Central memory CD8-positive, alpha-beta T cell (primary cell): ENCODE results near the gene NR3C1.

ENCODE experiments used
- ATAC-seq: fragments of 150-1000 bp; cut with Tn5 transposase; replicated peaks from 2 replicates; pipeline ENCODE4 v1.10.0; 2022; ENCODE audit warnings: mild to moderate bottlenecking, moderate FRiP score, moderate number of reproducible peaks; ENCODE audit not compliant: poor library complexity, severe bottlenecking; ENCODE audit errors: extremely low read depth
- DNase-seq, 2 donors: peaks; one replicate each; pipeline ENCODE4 v3.0.0; 2021; ENCODE audit warnings: low spot score in 2 of 2
- H3K27ac Mint-ChIP-seq: one replicate; pipeline ENCODE4 v1.8.0; 2022; ENCODE audit warnings: low read depth, mild to moderate bottlenecking, moderate library complexity, mixed read lengths
- H3K27me3 Mint-ChIP-seq: one replicate; pipeline ENCODE4 v1.8.0; 2022; ENCODE audit warnings: mixed read lengths
- H3K36me3 Mint-ChIP-seq: one replicate; pipeline ENCODE4 v1.8.0; 2022; ENCODE audit warnings: mild to moderate bottlenecking, moderate library complexity, mixed read lengths; ENCODE audit not compliant: insufficient read depth
- H3K4me1 Mint-ChIP-seq: one replicate; pipeline ENCODE4 v1.8.0; 2022; ENCODE audit warnings: mixed read lengths
- H3K4me3 Mint-ChIP-seq: one replicate; pipeline ENCODE4 v1.8.0; 2022; ENCODE audit warnings: mild to moderate bottlenecking, moderate library complexity, mixed read lengths
- H3K9me3 Mint-ChIP-seq: one replicate; pipeline ENCODE4 v1.8.0; 2022; ENCODE audit warnings: mixed read lengths

NR3C1 gene

GRCh38 chr5:143244990-143245389 lies 158.5 kb downstream of the NR3C1 start:
- no peak for DNase-seq
- no peak for ATAC-seq

GRCh38 chr5:143244000-143244736 lies 159.3 kb downstream of the NR3C1 start:
- H3K27me3 Mint-ChIP-seq: no peaks in the 10 kb centered on the region
- no peak overlapping the region for H3K27ac Mint-ChIP-seq
- no peaks in the 10 kb centered on the region for H3K9me3 Mint-ChIP-seq
- peaks cover 1% of the 10 kb centered on the region for H3K36me3 Mint-ChIP-seq
- ATAC-seq (no peak), DNase-seq (no peak)
- no peaks in the 10 kb centered on the region for H3K4me1 Mint-ChIP-seq
- no peak overlapping the region for H3K4me3 Mint-ChIP-seq

More at GRCh38 chr5:143244990-143245389, 158.5 kb downstream of the NR3C1 start:
- Mint-ChIP-seq H3K4me3 (no peak overlapping the region), H3K4me1 (no peaks in the 10 kb centered on the region), H3K27ac (no peak overlapping the region), H3K27me3 (no peaks in the 10 kb centered on the region), H3K36me3 (peaks cover 2% of the 10 kb centered on the region), H3K9me3 (no peaks in the 10 kb centered on the region)

GRCh38 chr5:143243103-143243502 lies 160.4 kb downstream of the NR3C1 start:
- Mint-ChIP-seq H3K27me3 (no peaks in the 10 kb centered on the region), H3K4me1 (no peaks in the 10 kb centered on the region), H3K9me3 (no peaks in the 10 kb centered on the region), H3K27ac (no peak overlapping the region), H3K36me3 (peaks cover 1% of the 10 kb centered on the region), H3K4me3 (no peak overlapping the region)
- ATAC-seq (no peak), DNase-seq (no peak)

- H3K4me1 Mint-ChIP-seq: no peaks in the 10 kb centered on the region
- H3K36me3 Mint-ChIP-seq: peaks cover 1% of the 10 kb centered on the region
- H3K4me3 Mint-ChIP-seq: no peak overlapping the region
- H3K27ac Mint-ChIP-seq: no peak overlapping the region
- no peaks in the 10 kb centered on the region for H3K27me3 Mint-ChIP-seq
- no peak for ATAC-seq
- DNase-seq: no peak
- H3K9me3 Mint-ChIP-seq: no peaks in the 10 kb centered on the region
Observed at GRCh38 chr5:143241892-143242291, 161.6 kb downstream of the NR3C1 start.

GRCh38 chr5:143239882-143240518 lies 163.5 kb downstream of the NR3C1 start:
- H3K27me3 Mint-ChIP-seq: no peaks in the 10 kb centered on the region
- no peaks in the 10 kb centered on the region for H3K9me3 Mint-ChIP-seq
- ATAC-seq: no peak
- H3K4me1 Mint-ChIP-seq: no peaks in the 10 kb centered on the region
- no peaks in the 10 kb centered on the region for H3K36me3 Mint-ChIP-seq
- no peak for DNase-seq
- H3K27ac Mint-ChIP-seq: no peak overlapping the region
- H3K4me3 Mint-ChIP-seq: no peak overlapping the region

GRCh38 chr5:143238620-143239019 lies 164.9 kb downstream of the NR3C1 start:
- H3K9me3 Mint-ChIP-seq: no peaks in the 10 kb centered on the region
- no peaks in the 10 kb centered on the region for H3K36me3 Mint-ChIP-seq
- ATAC-seq (no peak), DNase-seq (no peak)
- H3K27ac Mint-ChIP-seq: no peak overlapping the region
- no peaks in the 10 kb centered on the region for H3K4me1 Mint-ChIP-seq
- no peaks in the 10 kb centered on the region for H3K27me3 Mint-ChIP-seq
- H3K4me3 Mint-ChIP-seq: no peak overlapping the region

DNA sequence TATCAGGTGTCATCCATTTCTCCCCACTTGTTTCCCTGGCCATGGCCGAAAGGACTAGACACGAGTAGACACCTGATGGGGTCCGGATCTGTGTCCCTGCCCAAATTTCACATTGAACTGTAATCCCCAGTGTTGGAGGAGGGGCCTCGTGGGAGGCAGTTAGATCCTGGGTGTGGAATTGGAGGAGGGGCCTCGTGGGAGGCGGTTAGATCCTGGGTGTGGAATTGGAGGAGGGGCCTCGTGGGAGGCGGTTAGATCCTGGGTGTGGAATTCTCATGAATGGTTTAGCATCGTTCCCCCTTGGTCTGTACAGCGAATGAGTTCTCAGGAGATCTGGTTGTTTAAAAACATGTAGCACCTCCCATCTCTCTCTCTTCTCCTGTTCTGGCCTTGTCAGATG lies 165.8 kb downstream of the NR3C1 start:
- no peak overlapping the region for H3K4me3 Mint-ChIP-seq
- no peaks in the 10 kb centered on the region for H3K4me1 Mint-ChIP-seq
- ATAC-seq (no peak), DNase-seq (no peak)
- H3K9me3 Mint-ChIP-seq: no peaks in the 10 kb centered on the region
- H3K27me3 Mint-ChIP-seq: no peaks in the 10 kb centered on the region
- no peak overlapping the region for H3K27ac Mint-ChIP-seq
- H3K36me3 Mint-ChIP-seq: no peaks in the 10 kb centered on the region

DNA sequence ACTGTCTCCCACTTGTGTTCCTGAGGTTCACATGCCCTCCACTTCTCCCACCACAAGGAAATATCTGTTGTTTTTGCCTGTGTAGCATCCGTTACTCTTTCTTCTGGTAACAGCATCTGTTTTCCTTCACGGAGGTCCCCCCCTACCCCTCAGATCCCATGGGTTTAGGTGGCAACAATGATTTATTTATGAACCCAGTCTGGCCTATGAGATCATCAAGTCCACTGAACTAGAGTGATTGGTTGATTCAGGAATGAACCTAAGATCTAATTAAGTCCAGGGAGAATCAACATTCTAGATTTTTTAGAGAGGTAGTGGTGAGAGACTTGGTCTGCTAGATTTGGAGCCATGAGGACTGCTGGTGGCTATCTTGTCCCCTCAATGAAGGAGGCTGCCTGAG lies 166.8 kb downstream of the NR3C1 start:
- Mint-ChIP-seq H3K27ac (no peak overlapping the region), H3K36me3 (no peaks in the 10 kb centered on the region), H3K27me3 (no peaks in the 10 kb centered on the region), H3K4me3 (no peak overlapping the region), H3K9me3 (no peaks in the 10 kb centered on the region), H3K4me1 (no peaks in the 10 kb centered on the region)
- DNase-seq (no peak), ATAC-seq (no peak)

DNA sequence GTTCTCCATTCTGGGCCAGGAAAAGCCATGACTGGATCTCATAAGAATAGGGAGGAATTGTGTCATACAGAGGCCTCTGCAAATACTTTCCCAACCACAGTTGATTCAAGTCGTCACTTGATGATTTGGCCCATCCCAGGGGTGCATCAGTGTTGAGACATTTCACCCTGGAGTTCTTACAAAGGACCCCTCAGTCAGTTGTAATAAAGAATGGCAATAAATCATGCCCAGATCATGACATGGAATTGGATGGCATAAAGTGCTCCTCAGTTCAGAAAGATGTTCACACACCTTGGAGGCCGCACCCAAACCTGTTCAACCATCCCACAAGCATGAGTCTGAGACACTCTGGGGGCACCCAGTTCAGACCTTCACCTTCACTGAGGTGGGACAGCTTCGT lies 168.1 kb downstream of the NR3C1 start:
- Mint-ChIP-seq H3K36me3 (peaks cover 1% of the 10 kb centered on the region), H3K27me3 (no peaks in the 10 kb centered on the region), H3K9me3 (no peaks in the 10 kb centered on the region), H3K27ac (no peak overlapping the region), H3K4me1 (peaks cover 9% of the 10 kb centered on the region), H3K4me3 (no peak overlapping the region)
- ATAC-seq: no peak
- DNase-seq: no peak

DNA sequence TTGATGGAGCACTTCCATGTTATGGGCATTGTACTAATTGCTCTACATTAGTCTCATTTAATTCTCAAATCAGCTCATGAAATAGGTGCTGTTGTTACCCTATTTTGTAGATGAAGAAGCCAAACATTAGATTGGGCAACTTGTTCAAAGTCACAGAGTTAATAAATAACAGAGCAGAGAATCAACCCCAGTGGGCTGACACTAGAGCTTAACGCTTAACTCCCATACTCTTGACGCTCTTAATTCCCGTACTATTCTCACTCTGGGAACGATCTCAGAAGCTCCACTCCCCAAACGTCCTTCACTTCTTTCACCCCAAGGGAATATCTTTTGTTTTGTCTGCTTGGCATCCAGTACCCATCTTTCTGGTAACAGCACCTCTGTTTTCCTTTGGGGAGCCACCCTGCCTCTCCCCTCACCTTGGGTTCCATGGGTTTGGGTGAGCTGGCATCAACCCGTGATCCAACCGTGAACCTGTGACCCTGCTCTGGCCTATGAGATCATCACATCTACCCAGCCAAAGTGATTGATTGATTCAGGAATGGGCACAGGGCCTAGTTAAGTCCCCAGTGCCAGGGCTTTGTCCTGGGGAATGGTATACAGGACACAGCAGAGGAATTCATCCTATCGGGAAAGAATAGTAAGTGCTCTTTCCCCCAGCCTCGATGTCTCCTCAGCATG lies 169.2 kb downstream of the NR3C1 start:
- no peaks in the 10 kb centered on the region for H3K9me3 Mint-ChIP-seq
- H3K27ac Mint-ChIP-seq: no peak overlapping the region
- peaks cover 21% of the 10 kb centered on the region for H3K4me1 Mint-ChIP-seq
- ATAC-seq (no peak), DNase-seq (no peak)
- no peak overlapping the region for H3K4me3 Mint-ChIP-seq
- H3K27me3 Mint-ChIP-seq: no peaks in the 10 kb centered on the region
- peaks cover 8% of the 10 kb centered on the region for H3K36me3 Mint-ChIP-seq

DNA sequence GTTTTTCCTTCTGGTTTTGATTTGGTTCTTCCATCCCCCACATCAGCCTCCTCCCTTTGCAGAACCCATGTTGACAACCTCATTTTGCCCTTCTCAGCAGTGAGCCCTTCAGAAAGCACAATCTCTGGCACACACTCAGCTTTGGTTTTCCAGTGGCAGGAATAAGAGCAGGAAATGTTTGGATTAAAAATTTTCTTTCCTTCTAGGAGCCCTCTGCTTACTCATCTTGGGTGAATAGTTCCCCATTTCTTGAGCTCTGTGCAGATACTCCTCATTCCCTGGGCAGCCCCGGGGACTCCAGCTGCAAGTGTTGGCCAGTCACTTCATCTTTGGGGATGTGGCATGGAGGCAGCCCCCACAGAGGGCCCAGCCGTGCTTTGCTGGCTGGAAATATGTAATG lies 170.5 kb downstream of the NR3C1 start:
- H3K4me3 Mint-ChIP-seq: no peak overlapping the region
- H3K27ac Mint-ChIP-seq: no peak overlapping the region
- ATAC-seq (no peak), DNase-seq (no peak)
- H3K27me3 Mint-ChIP-seq: no peaks in the 10 kb centered on the region
- peaks cover 28% of the 10 kb centered on the region for H3K4me1 Mint-ChIP-seq
- peaks cover 9% of the 10 kb centered on the region for H3K36me3 Mint-ChIP-seq
- no peaks in the 10 kb centered on the region for H3K9me3 Mint-ChIP-seq

- Mint-ChIP-seq H3K36me3 (peaks cover 9% of the 10 kb centered on the region), H3K27me3 (no peaks in the 10 kb centered on the region), H3K4me3 (no peak overlapping the region), H3K4me1 (peaks cover 28% of the 10 kb centered on the region), H3K9me3 (no peaks in the 10 kb centered on the region), H3K27ac (peak overlapping the region; percentile 9)
- no peak for ATAC-seq
- DNase-seq: no peak
Observed at GRCh38 chr5:143231973-143232812, 171.3 kb downstream of the NR3C1 start.
